HG02571 (cell line): Measurements from ENCODE around the gene APOBEC2.

Experiments used
- ATAC-seq: cut with Tn5 transposase; IDR thresholded peaks from one replicate; pipeline ENCODE4 v1.9.1; 2021; ENCODE audit warnings: mild to moderate bottlenecking, moderate library complexity; ENCODE audit not compliant: unreplicated experiment

The APOBEC2 gene

DNA sequence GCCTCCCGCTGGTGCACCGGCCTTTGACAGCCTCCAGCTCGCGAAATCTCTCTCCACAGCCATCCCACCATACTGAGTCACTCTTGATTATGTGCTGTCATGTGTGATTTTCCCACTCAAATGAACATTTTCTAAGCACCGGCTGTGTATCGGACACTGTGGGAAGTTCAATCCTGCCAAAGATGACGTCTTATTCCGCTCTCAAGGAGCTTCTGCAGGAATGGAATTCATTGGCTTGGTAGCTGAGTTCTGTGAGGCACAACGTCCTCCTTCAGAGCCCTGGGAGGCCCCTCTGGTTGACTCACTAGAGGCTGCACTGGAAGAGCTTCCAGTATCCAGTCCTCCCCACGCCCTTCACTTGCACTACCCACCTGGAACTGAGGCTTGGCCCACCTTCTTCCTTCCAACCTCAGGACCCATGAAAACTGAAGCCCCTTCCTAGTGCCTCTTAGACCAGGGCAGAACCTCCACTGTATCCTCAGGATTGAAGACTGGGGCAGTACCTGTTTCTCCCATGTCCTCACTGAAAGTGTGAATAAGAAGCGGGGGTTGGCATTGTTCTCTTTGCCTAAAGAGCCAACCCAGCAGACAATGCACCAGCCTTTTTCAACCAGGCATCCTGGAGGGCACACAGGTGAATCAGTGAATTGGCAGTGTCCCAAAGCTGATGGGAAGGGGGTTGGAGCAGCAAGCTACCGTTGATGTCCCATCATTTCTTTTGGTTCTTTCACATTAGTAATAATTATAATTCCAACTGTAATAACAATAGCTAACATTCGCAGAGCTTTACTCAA is 15.7 kb upstream of the APOBEC2 start:
- ATAC-seq, result no peak

DNA sequence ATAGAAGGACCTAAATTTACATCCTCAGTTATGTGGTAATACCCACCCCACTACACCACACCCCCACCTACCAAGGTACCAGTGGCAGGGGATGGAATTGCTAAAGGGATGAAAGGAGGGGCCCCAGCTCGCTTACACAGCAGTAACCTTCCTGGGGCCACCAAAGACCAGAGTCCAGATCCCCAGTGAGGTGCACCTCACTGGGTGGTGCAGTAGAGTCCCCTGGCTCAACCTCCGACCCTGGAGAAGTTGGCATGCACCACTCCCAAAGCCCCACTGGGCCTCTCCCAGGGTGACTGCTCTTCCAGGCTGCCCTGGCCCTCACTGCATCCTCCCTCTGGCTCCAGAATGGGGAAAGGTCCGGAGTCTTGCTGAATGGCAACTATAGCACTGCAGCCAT is 14.8 kb upstream of the APOBEC2 start:
- ATAC-seq, result no peak

DNA sequence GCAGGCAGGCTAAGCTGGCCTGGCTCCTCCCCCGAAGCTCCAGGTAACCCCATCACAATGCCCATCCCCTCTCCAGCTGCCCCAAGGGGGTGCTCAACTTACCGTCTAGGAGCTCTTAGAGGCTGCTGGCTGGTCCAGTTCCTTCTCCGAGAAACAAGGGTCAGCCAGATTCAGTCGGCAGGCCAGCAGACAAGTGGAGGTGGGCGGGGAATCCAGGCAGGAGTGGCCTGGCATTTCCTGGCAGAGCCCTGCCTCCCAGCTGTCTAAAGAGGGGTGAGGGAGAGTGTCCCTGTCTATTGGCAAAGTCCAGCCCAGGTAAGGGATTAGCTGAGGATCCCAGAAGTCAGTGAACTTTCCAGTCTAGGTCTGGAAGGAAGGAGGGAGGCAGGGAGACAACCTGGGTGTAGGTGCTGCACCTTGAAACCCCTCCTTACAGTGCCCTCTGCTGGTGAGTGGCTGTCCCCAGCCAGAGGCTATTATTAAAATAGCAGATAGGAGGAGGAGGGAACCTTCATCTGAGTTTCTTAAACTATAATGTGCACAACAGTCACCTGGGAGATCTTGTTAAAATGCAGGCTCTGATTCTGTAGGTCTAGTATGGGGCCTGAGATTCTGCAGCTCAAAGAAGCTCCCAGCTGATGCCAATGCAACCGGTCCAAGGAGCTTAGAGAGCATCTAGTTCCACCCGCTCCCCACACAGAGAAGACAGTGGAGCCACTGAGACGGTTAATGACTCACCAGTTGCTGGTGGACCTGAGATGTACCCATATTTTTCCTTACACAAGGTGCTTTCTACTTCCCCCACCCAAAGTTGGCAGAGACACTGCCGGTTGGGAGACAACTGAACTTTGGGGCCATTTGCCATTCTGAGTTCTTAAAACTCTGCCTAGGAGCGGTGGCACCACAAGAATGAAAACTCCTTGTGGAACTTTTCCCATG is 13.7 kb upstream of the APOBEC2 start, which contains the start of gene UNC5CL:
TSS of gene UNC5CL (minus strand) at position 162 of the 939 bp plus-strand sequence. CDS start 4,147 bp downstream, outside the sequence.
- no peak for ATAC-seq

DNA sequence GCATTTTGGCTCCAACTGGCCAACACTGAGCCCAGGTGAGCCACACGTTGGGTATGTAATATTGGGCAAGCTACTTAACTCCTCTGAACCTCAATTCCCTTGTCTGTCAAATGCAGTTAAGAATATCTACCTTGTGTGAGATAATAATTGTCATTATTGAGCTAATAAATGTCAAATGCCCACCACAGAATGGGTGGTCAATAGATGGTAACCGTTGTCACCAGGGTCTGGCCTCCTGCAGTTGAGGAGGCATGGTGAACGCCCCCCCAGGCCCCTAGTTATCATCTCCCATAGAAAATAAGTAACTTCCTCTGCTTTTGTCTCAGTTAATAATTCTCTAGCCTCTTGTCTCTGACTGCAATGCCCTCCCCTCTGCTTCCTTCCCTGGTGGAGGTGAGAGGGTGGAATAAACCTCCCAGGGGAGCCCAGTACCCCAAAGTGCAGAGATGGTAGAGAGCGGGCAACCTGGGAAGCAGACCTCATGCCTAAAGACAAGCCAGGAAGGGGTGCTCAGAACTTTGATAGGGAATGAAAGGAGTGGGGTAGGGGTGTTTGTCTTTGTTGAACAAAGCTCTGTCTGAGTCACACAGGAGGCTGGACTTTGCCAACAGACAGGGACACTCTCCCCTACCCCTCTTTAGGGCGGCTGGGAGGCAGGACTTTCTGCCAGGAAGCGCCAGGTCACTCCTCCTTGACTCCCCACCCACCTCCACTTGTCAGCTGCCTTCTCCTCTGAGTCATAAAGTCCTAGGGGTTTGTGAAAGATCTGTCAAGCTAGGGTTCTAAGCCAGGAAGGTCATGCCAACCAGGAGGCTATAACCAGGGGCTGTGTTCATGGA is 12.7 kb upstream of the APOBEC2 start:
- no peak for ATAC-seq

DNA sequence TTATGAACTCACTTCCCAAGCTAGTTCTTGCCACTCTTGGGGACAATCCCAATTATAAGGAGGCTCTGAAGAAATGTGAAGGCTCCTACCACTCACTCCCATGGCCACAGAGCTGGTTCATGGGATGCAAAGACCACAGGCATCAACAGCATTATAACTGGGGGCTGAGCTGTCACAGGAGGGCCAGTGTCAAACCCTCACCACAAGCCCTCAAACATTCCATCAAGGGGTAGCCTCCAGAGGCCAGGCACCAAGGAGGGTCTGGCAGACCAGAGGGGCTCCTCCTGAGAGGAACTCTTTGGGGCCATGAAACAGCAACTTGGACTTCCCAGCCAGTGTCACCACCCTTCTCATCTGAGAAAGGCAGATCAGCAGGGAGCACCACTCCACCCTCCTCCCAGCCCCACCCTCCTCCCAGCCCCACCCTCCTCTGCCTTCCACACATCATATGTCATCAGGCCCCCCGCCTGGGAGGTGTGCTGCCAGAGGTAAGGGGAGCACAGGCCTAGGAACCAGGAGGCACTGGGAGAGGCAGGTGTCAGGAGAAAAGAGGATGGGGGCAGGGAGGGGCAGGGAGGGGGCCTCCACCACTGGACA is 12.0 kb upstream of the APOBEC2 start:
- ATAC-seq, result no peak

DNA sequence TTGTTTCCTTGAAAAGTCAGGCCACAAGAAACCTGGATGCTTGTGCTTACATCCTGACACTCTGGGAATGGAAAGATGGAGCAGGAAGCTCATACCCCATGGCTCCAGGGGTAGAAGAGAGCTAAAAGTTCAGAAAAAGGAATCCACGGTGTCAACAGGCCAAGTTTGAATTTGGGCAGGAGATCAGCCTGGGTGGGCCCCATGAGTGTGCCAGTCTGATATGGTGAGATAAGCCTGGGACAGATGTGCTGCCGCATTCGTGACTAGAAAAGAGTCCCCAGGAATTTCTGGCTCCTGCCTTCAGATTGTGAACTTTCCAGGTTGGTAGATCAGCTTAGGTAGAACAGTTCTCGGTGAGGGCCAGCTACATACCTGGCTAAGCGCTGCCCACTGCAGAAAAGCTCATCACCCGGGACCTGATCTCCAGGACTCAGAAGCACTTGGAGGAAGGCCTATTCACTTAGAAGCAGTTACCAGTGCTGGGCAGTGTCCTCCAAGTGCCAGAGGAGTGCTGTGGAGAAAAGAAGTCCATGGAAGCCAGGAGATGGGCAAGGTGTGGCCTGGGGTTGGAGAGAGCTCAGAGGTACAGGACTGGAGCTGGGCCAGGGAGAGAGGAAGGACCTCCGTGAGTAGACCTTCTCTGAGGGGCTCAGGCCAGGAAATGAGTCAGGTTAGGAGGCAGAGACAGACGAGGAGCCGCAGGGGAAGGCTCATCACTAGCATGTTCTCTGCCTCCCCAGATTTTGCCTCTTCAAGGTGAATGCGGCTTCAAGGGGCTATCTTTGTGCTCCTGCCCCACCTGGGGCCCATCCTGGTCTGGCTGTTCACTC is 10.6 kb upstream of the APOBEC2 start, which contains the start of gene TSPO2:
TSS of gene TSPO2 (plus strand) at position 242 of the 830 bp plus-strand sequence. CDS start at position 761, 519 bp downstream.
- ATAC-seq, result no peak

DNA sequence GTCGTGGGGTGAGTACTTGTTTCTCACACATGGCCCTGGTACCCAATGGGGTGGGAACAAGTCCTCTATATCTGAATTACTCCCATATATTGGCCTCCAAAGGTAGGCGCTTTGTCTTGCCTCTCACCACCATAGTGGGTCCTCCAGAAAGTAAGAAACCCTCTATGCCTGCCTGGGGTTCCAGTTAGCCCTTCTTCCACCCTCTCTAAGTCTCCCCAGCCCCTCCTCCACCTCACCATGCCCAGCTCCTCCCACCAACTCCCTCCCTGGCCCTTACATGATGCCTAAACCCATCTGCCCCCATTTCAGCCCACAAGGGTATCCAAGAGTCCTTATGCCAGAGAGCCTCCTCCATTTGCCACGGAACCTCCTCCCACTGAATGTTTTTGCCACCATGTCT is 9.9 kb upstream of the APOBEC2 start:
- ATAC-seq, result no peak

DNA sequence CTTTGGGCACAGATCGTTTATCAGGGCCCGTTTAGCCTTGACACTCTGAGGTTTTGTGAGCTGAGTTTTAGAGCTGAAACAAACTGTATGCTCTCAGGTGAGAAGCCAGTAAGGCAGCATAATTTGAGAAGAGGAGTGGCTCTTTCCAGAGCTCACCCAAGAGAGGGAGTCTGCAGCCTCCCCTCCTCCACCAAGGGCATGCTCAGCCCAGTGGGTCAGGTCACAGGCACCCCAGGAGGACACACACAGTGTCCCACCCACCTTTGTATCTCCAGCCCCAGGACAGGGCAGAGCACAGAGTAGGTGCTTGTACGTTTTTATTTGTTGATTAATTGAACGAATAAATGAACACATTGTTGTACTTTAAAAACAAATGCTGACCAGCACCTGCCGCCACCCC is 7.3 kb upstream of the APOBEC2 start:
- ATAC-seq, result no peak

DNA sequence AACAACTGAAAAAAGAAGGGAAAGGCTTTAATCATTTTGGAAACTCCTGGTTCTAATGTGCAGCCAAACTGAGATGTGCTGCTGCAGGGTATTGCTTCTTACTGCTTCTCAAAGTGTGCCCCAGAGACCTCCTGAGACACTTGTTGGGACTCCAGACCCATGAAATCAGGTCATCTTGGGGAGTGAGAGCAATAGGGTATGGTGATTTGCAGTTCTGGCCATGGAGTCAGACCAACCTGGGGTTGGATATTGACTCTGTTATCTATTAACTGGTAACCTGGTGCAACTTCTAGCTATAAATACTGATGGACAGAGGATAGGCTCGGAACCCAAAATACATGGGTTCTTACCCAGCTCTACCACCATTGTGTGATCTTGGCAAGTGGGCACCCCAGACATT is 6.9 kb upstream of the APOBEC2 start:
- no peak for ATAC-seq

DNA sequence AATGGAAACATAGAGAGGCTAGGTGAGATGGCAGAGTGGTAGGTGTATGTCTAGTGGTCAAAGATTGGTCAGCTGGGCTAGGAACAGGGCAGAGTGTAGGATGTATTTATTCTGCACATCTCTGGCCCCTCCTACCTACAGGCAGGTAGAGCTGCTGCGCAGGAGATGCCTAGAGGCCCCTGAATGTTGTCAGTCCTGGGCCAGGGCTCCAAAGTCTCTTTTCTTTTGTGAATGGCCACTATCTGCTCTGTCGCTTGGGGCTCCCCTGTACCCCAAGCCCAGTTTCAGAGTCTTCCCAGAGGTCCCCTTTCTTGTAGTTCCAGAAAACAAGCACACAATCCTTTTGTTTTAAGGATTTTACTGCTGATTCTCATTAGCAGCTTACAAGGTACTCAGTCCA is 5.7 kb upstream of the APOBEC2 start:
- ATAC-seq, result no peak

DNA sequence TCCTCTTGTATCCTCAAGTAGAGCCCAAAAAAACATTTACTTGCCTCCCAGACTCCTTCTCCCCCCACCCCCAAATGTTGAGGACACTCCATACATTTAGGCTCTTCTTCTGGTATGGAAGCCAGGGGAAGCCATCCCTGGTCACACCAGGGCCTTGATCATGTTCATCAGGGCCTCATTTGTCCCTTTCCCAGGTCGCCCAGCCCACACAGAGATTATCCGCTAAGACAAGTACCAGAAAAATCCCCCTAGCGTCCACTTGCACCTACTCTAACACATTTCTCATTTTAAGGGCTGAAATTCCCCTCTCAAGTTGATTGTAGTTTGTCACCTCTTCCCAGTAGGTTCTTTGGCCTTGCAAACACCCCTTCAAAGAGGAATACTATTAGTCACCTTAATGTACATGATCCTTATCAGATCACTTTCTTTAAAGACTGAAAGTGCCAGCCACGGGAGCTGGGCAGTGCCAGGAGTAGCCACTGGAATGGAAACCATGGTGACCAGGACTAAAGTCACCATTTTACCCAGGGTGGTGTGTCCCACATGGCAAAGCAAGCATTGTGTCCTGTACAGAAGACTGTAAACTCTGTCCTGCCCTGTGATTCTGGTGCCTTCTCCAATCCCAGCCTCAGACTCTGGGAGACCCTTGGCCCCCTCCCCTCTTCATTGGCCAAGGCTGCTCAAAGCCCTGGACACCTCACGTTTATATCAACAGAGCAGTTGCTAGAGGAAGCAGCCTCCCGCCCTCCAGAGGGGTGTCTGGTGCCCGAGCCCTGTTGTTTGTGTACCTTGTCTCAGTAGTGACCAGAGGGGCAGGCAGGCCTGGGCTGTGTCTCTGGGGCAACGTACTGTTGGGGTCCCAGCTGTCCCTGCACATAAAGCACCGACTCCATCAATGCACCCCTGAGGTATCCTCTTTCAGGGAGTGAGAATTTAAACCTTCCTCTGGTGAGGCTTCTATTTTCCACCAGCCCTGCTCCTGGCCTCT is 5.0 kb upstream of the APOBEC2 start:
- ATAC-seq, result no peak

DNA sequence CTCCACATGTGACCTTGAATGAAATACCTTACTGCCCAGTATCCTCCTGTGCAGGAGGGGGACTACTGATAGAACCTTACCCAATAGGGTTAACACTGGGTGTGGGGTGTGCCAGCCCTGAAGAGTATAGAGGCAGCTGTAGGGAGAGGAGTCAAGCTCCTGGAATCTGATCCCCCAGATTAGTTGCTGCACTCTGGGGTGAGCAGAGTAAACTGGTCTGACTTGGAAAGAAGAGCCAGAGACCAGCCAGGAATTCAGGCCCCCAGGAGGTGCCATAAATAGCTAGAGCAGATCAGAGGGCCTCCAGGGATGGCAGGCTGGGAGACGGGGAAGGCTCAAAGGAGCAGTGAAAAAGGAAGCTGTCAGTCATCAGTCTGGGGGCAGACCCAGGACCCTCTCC is 3.5 kb upstream of the APOBEC2 start:
- ATAC-seq, result no peak

DNA sequence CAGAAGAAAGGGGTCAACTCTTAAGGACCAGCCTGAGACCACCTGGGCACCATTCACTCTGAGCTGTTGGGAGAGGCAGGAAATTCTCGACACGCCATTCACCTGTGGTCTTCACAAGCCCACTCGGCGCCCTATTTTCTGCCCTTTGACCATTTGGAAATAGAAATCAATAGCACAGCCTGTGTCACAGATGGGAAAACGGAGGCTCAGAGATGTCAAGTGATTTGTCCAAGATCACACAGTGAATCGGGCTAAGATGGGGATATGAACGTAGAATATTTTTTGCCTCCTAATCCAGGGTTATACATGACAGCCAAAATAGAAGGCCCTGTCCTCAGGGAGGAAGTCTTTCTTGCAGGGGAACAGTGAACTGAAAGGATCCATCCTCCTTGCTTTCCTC is 3.0 kb upstream of the APOBEC2 start:
- no peak for ATAC-seq

DNA sequence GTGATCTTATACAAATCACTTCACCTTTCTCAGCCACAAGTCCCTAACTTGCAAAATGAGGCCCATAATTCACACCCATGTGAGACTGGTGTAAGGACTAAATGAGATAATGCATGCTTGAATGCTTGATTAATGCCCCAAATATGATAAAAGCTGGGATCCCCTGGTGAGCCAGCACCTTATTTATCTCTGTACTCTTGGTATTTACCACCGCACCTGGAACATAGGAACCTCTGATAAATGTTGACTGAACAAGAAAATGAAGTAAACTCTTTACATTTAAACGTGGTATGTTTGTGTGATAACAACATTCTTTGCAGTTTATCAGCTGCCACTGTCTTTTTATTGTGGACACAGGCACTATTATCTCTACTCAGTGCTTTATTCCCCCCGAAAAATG is 2.5 kb upstream of the APOBEC2 start:
- ATAC-seq, result no peak

DNA sequence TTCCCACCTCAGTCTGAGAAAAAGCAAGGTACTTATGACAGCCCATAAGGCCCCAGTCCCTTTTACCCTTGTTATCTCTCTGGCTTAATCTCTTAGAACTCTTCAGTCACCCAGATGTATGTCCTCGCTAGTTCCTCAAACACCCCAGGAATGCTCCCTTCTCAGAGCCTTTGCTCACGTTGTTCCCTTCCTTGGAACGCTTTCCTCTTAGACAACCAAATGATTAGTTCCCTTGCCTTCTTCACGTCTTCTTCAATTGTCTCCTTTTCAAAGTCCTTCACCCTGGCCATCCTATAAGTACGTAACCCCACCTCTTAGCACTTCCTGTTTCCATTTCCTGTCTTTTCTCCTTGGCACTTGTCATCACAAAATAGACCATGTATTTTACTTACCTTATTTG is 1.1 kb upstream of the APOBEC2 start:
- ATAC-seq, result no peak

DNA sequence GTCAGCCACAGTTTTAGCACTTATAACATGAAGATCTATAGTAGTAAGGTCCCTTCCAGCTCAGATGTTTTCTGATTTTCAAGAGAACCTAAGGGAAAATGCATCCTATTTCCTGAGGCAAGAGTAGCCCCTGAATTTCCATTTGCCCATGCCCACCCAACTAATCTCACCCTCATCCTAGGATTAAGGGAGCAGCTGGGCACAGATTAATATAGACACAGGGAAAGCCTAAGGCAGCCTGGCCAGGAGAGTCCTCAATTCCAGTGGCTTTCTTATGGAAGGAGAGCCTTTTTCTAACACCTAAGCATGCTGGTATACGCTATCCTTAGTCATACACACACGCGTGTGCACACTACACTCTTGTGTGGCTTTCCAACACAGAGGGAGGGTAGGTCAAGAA is 1.5 kb downstream of the APOBEC2 start:
- no peak for ATAC-seq

DNA sequence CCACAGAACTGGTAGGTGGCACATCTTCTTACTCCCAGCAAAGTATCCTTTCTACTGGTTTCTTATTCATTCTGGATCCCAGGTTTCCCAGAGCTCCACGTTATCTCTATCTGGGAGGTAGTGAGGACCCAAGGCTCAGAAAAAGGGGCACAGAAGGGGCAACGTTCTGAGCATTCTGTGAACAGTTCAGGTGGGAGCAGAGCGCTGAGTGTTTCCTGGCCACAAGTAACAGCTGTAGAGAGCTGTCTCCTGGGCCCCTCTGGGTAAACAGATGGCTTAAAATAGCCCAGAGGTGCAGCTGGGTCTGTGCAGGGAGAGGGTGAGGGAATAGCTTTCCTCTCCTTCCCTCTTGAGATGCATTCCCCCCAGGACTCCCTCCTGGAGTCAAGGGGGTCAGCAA is 2.1 kb downstream of the APOBEC2 start:
- ATAC-seq, result no peak

DNA sequence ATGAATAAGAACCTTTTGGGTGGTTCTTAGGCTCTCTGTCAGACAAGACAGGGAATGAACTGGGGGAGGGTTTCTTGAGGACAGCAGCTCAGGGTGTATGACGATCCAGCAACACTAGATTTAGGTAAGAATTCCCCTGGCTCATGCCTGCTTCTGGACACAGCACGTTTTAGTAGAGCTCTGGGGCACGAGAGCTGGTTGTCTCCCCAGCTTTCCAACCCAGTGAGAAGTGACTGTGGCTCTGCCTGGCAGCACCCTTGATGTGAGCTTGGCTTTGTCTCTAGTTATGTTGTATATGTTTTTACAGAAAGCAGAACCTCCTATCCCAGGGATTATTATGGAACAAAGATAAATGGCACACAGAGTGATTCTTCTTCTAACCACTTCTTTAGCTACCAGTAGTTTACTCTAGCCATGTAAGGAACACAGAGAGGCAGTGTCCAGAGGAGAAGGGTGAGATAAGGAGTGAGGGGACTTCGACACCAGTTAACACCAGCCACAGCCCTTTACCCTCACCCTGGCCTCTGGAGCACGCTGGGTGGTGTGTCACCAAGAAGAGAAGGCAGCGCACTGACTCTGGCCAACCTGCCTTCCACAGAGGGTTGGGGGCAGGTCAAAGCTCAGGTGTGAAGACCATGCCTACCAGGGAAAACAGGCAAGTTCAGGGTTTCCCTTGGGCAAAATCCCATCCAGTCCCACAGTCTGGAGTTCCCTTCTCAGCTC is 3.9 kb downstream of the APOBEC2 start:
- ATAC-seq, result no peak
